SIG-M5 (cell line): ENCODE measurements around the gene CRHBP.
"Not testable (repeated sequence)": the region's sequence is repeated elsewhere in the genome, so short reads cannot be mapped to it uniquely, and the experiment has no call there.

Source experiments
- DNase-seq: peaks from one replicate; lab custom pipeline; 2025; lab: John Stamatoyannopoulos, UW

Gene CRHBP

GRCh38 chr5:76958991-76959767, 6.3 kb downstream of the CRHBP start:
- DNase-seq: no peak

- DNase-seq: no peak
These were observed 7.3 kb downstream of the CRHBP start for GRCh38 chr5:76960004-76960625.

GRCh38 chr5:76964060-76964459, 11.2 kb downstream of the CRHBP start:
- no peak for DNase-seq

GRCh38 chr5:76971511-76971910, 18.7 kb downstream of the CRHBP start:
- no peak for DNase-seq

- no peak for DNase-seq
These were observed 19.8 kb downstream of the CRHBP start for GRCh38 chr5:76972689-76973088.

- no peak for DNase-seq
These were observed 21.9 kb downstream of the CRHBP start for GRCh38 chr5:76974785-76975184.

GRCh38 chr5:76978869-76979268, 26.0 kb downstream of the CRHBP start:
- no peak for DNase-seq

- no peak for DNase-seq
These were observed 27.8 kb downstream of the CRHBP start for GRCh38 chr5:76980518-76981144.

GRCh38 chr5:76982450-76982849, 29.6 kb downstream of the CRHBP start:
- no peak for DNase-seq

- no peak for DNase-seq
These were observed 30.6 kb downstream of the CRHBP start for GRCh38 chr5:76983468-76983867.

- no peak for DNase-seq
These were observed 34.1 kb downstream of the CRHBP start for GRCh38 chr5:76986825-76987526.

- no peak for DNase-seq
These were observed 38.1 kb downstream of the CRHBP start for GRCh38 chr5:76990899-76991459.

- DNase-seq: not testable (repeated sequence)
These were observed 40.6 kb downstream of the CRHBP start for GRCh38 chr5:76993436-76993835.

- DNase-seq: no peak
These were observed 41.5 kb downstream of the CRHBP start for GRCh38 chr5:76994337-76994736.

GRCh38 chr5:76998251-76998650, 45.4 kb downstream of the CRHBP start:
- DNase-seq: not testable (repeated sequence)

- DNase-seq: no peak
These were observed 46.6 kb downstream of the CRHBP start for GRCh38 chr5:76999451-76999850.

- DNase-seq: no peak
These were observed 50.4 kb downstream of the CRHBP start for GRCh38 chr5:77003246-77003645.

- DNase-seq: no peak
These were observed 53.3 kb downstream of the CRHBP start for GRCh38 chr5:77006124-77006523.

GRCh38 chr5:77008413-77008812, 55.6 kb downstream of the CRHBP start:
- no peak for DNase-seq

- no peak for DNase-seq
These were observed 57.4 kb downstream of the CRHBP start for GRCh38 chr5:77010243-77010642.

- DNase-seq: no peak
These were observed 58.7 kb downstream of the CRHBP start for GRCh38 chr5:77011498-77011897.

- no peak for DNase-seq
These were observed 59.8 kb downstream of the CRHBP start for GRCh38 chr5:77012601-77013000.
